Uterine smooth muscle cell (primary cell): Measurements from ENCODE around the gene CLCN5. TPM values are rescaled to one million over a fixed set of nuclear protein-coding genes. Genes with fewer than 3 reads are reported as not detected.

Experiments used
- total RNA-seq: library from RNA; depleted of rRNA; stranded (reverse); fragments of >200 nt; gene quantifications from 2 replicates; pipeline ENCODE4 v1.2.3, GENCODE V29; 2014

The CLCN5 gene
- total RNA-seq: 7.1 and 8.4 TPM in 2 replicates

GRCh38 chrX:49922291-49923241, at the start of gene CLCN5:
TSS of gene CLCN5 (plus strand) at chrX:49922596. CDS start at chrX:49925299, 2,703 bp downstream.

GRCh38 chrX:49878834-49879655, 43.4 kb upstream of the CLCN5 start, which contains the start of gene USP27X:
TSS of gene USP27X (plus strand) at chrX:49879484. CDS start at chrX:49880308, 824 bp downstream.

Other genes with a start within 250 kb of the CLCN5 start
- gene PAGE1, start 226.6 kb upstream of the CLCN5 start, total RNA-seq: not detected in 2 replicates
- not detected in 2 replicates for gene PAGE4, start 93.3 kb upstream of the CLCN5 start, total RNA-seq
- 2.7 and 3.4 TPM in 2 replicates for gene USP27X, start 43.1 kb upstream of the CLCN5 start, total RNA-seq